Neural cell (in vitro differentiated cells): ENCODE results near the gene SMIM1. TPM values are rescaled to one million over a fixed set of nuclear protein-coding genes. Genes with fewer than 3 reads are reported as not detected.

ENCODE experiments used
- H2AFZ ChIP-seq: fragments of 200-600, 300-800 bp; sonication (generic), shearing (Covaris generic); 2 replicates; pipeline ENCODE4 v1.6.0; 2014; ENCODE audit warnings: low read depth, mild to moderate bottlenecking, antibody characterized with exemption, low read length, moderate library complexity
- H3F3A ChIP-seq: fragments of 200-600 bp; shearing (Covaris generic); 2 replicates; pipeline ENCODE4 v1.6.1; 2016; ENCODE audit warnings: mild to moderate bottlenecking, moderate library complexity, mixed read lengths, antibody characterized with exemption, low read length; ENCODE audit not compliant: insufficient read depth, poor library complexity, severe bottlenecking
- H3K27ac ChIP-seq: fragments of 200-600, 300-800 bp; sonication (generic), shearing (Covaris generic); 2 replicates; pipeline ENCODE4 v1.5.1; 2014; ENCODE audit warnings: mild to moderate bottlenecking, low read length, moderate library complexity
- H3K27me3 ChIP-seq: fragments of 300-800, 200-600 bp; sonication (generic), shearing (Covaris generic); 2 replicates; pipeline ENCODE4 v1.6.0; 2014; ENCODE audit warnings: mild to moderate bottlenecking, low read depth, low read length, moderate library complexity; ENCODE audit not compliant: insufficient read depth
- H3K36me3 ChIP-seq: fragments of 300-800, 200-600 bp; sonication (generic), shearing (Covaris generic); 2 replicates; pipeline ENCODE4 v1.5.1; 2014; ENCODE audit warnings: mild to moderate bottlenecking, antibody characterized with exemption, low read length, moderate library complexity; ENCODE audit not compliant: insufficient read depth
- H3K4me2 ChIP-seq: fragments of 300-800, 200-600 bp; sonication (generic), shearing (Covaris generic); 2 replicates; pipeline ENCODE4 v1.6.0; 2014; ENCODE audit warnings: mild to moderate bottlenecking, low read length
- H3K4me3 ChIP-seq: fragments of 300-800, 200-600 bp; sonication (generic), shearing (Covaris generic); 2 replicates; pipeline ENCODE4 v1.5.1; 2014; ENCODE audit warnings: mild to moderate bottlenecking, low read length, moderate library complexity
- H3K79me2 ChIP-seq: fragments of 200-600 bp; shearing (Covaris generic); replicated peaks from 2 replicates; pipeline ENCODE4 v1.6.0; 2014; ENCODE audit warnings: mild to moderate bottlenecking, low read length, moderate library complexity; ENCODE audit not compliant: insufficient read depth
- H3K9ac ChIP-seq: fragments of 300-800, 200-600 bp; sonication (generic), shearing (Covaris generic); 2 replicates; pipeline ENCODE4 v1.6.1; 2016; ENCODE audit warnings: mild to moderate bottlenecking, low read length, mixed read lengths
- H3K9me2 ChIP-seq: fragments of 200-600 bp; shearing (Covaris generic); 2 replicates; pipeline ENCODE4 v1.6.1; 2016; ENCODE audit warnings: mild to moderate bottlenecking, low read length, mixed read lengths; ENCODE audit not compliant: insufficient read depth
- H3K9me3 ChIP-seq: fragments of 200-600, 300-800 bp; sonication (generic), shearing (Covaris generic); 2 replicates; pipeline ENCODE4 v1.6.1; 2016; ENCODE audit warnings: mild to moderate bottlenecking, mixed run types, low read length, moderate library complexity, mixed read lengths
- H4K20me1 ChIP-seq: fragments of 200-600 bp; shearing (Covaris generic); 2 replicates; pipeline ENCODE4 v1.6.1; 2016; ENCODE audit warnings: mild to moderate bottlenecking, mixed run types; ENCODE audit not compliant: insufficient read depth
- EP300 ChIP-seq: fragments of 450-650 bp; conservative IDR thresholded peaks from 2 replicates; pipeline ENCODE4 v1.6.1; 2014; ENCODE audit warnings: antibody characterized with exemption, mild to moderate bottlenecking, moderate library complexity; ENCODE audit not compliant: poor library complexity, severe bottlenecking
- EZH2 ChIP-seq: fragments of 200-600, 300-800 bp; shearing (Covaris generic), sonication (generic); IDR thresholded peaks from 2 replicates; pipeline ENCODE4 v1.6.1; 2014; ENCODE audit warnings: antibody characterized with exemption, low read length, borderline replicate concordance, mild to moderate bottlenecking; ENCODE audit not compliant: insufficient read depth, poor library complexity, severe bottlenecking
- MXI1 ChIP-seq: fragments of 450-650 bp; conservative IDR thresholded peaks from 2 replicates; pipeline ENCODE4 v1.6.1; 2014; ENCODE audit warnings: antibody characterized with exemption, mild to moderate bottlenecking; ENCODE audit not compliant: poor library complexity, severe bottlenecking
- POLR2AphosphoS5 ChIP-seq: IDR thresholded peaks from 2 replicates; pipeline ENCODE4 v1.6.1; 2012
- RAD21 ChIP-seq: fragments of 450-650 bp; conservative IDR thresholded peaks from 2 replicates; pipeline ENCODE4 v1.6.1; 2014; ENCODE audit warnings: antibody characterized with exemption, mild to moderate bottlenecking, moderate library complexity
- SMC3 ChIP-seq: fragments of 450-650 bp; conservative IDR thresholded peaks from 2 replicates; pipeline ENCODE4 v1.6.1; 2014; ENCODE audit warnings: antibody characterized with exemption, mild to moderate bottlenecking, moderate library complexity; ENCODE audit not compliant: poor library complexity
- TAF1 ChIP-seq: IDR thresholded peaks from 2 replicates; pipeline ENCODE4 v1.6.1; 2012; ENCODE audit warnings: low read depth
- polyA plus RNA-seq: library from polyadenylated mRNA; depleted of rRNA; stranded (reverse); fragments of >200 nt; gene quantifications from 2 replicates; pipeline ENCODE4 v1.2.3, GENCODE V29; 2014
- TF ChIP-seq, protein P1 (sequence below): fragments of 450-650 bp; IDR thresholded peaks from 2 replicates; pipeline ENCODE4 v1.5.1; 2014; ENCODE audit warnings: antibody characterized with exemption, mild to moderate bottlenecking, moderate library complexity; ENCODE audit not compliant: poor library complexity, severe bottlenecking
- TF ChIP-seq, protein P2 (sequence below): IDR thresholded peaks from 2 replicates; pipeline ENCODE4 v1.6.1; 2012; ENCODE audit warnings: borderline replicate concordance

The SMIM1 gene
- polyA plus RNA-seq, 1 donor from 2014 or later, result not detected

DNA sequence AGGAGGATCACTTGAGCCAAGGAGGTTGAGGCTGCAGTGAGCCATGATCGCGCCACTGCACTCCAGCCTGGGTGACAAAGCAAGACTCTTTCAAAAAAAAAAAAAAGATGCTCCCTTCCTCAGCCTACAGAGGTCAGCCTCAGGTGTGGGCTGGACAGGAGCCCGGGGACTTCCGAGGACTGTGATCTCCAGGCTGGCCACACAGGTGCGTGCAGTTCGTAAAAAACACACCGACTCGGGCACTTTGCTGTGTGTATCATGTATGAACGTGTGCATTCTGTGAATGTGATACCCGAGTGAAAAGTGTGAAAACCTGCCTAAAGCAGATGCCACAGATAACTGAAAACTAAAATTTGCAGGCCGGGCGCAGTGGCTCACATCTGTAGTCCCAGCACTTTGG is 28.7 kb upstream of the SMIM1 start:
- H4K20me1 ChIP-seq, result no peaks in the 10 kb centered on the region
- H2AFZ ChIP-seq, result no peak overlapping the region
- no peaks in the 10 kb centered on the region for H3F3A ChIP-seq
- peaks cover 5% of the 10 kb centered on the region for H3K79me2 ChIP-seq
- H3K9me2 ChIP-seq, result no peaks in the 10 kb centered on the region
- H3K36me3 ChIP-seq, result no peaks in the 10 kb centered on the region
- no peak for TF ChIP-seq EZH2
- TF ChIP-seq SMC3, result no peak
- TF ChIP-seq RAD21, result no peak
- TF ChIP-seq POLR2AphosphoS5, result no peak
- no peak for TF ChIP-seq MXI1
- no peak for TF ChIP-seq EP300
- TF ChIP-seq, protein P1, sequence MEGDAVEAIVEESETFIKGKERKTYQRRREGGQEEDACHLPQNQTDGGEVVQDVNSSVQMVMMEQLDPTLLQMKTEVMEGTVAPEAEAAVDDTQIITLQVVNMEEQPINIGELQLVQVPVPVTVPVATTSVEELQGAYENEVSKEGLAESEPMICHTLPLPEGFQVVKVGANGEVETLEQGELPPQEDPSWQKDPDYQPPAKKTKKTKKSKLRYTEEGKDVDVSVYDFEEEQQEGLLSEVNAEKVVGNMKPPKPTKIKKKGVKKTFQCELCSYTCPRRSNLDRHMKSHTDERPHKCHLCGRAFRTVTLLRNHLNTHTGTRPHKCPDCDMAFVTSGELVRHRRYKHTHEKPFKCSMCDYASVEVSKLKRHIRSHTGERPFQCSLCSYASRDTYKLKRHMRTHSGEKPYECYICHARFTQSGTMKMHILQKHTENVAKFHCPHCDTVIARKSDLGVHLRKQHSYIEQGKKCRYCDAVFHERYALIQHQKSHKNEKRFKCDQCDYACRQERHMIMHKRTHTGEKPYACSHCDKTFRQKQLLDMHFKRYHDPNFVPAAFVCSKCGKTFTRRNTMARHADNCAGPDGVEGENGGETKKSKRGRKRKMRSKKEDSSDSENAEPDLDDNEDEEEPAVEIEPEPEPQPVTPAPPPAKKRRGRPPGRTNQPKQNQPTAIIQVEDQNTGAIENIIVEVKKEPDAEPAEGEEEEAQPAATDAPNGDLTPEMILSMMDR, result no peak
- TF ChIP-seq, protein P2, sequence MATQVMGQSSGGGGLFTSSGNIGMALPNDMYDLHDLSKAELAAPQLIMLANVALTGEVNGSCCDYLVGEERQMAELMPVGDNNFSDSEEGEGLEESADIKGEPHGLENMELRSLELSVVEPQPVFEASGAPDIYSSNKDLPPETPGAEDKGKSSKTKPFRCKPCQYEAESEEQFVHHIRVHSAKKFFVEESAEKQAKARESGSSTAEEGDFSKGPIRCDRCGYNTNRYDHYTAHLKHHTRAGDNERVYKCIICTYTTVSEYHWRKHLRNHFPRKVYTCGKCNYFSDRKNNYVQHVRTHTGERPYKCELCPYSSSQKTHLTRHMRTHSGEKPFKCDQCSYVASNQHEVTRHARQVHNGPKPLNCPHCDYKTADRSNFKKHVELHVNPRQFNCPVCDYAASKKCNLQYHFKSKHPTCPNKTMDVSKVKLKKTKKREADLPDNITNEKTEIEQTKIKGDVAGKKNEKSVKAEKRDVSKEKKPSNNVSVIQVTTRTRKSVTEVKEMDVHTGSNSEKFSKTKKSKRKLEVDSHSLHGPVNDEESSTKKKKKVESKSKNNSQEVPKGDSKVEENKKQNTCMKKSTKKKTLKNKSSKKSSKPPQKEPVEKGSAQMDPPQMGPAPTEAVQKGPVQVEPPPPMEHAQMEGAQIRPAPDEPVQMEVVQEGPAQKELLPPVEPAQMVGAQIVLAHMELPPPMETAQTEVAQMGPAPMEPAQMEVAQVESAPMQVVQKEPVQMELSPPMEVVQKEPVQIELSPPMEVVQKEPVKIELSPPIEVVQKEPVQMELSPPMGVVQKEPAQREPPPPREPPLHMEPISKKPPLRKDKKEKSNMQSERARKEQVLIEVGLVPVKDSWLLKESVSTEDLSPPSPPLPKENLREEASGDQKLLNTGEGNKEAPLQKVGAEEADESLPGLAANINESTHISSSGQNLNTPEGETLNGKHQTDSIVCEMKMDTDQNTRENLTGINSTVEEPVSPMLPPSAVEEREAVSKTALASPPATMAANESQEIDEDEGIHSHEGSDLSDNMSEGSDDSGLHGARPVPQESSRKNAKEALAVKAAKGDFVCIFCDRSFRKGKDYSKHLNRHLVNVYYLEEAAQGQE, result no peak
- no peak for TF ChIP-seq TAF1
- H3K9ac ChIP-seq, result no peak overlapping the region
- H3K27me3 ChIP-seq, result no peaks in the 10 kb centered on the region
- H3K4me3 ChIP-seq, result no peak overlapping the region
- H3K9me3 ChIP-seq, result no peaks in the 10 kb centered on the region
- no peak overlapping the region for H3K4me2 ChIP-seq
- H3K27ac ChIP-seq, result no peak overlapping the region

DNA sequence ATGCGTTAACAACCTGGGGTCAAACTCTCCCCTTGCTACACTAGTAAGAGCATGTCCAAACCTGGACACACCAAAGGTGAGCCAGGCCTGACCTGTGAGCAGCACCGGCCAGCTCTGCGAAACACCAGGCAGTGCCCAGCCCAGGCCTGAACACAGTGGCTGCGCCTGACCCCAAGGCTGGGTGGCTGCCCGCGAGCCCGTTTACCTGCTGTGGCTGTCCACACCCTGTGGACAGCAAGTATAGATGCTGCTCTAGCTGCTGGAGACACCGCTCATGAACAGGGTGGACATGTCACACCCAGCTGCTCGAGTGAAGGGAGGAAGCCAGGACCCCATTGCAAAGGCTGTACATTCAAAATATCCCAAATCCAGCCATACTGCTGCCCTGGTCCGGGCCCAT is 27.9 kb upstream of the SMIM1 start:
- no peaks in the 10 kb centered on the region for H3K36me3 ChIP-seq
- H3K4me2 ChIP-seq, result no peak overlapping the region

More for the DNA sequence above, 27.9 kb upstream of the SMIM1 start:
- TF ChIP-seq SMC3, result no peak
- TF ChIP-seq, protein P2, result no peak
- TF ChIP-seq RAD21, result no peak
- TF ChIP-seq MXI1, result no peak
- TF ChIP-seq EZH2, result no peak
- no peak for TF ChIP-seq EP300
- TF ChIP-seq POLR2AphosphoS5, result no peak
- TF ChIP-seq TAF1, result no peak
- TF ChIP-seq, protein P1, result no peak
- H3K9me3 ChIP-seq, result no peaks in the 10 kb centered on the region
- no peaks in the 10 kb centered on the region for H3K27me3 ChIP-seq
- no peaks in the 10 kb centered on the region for H3K9me2 ChIP-seq
- no peak overlapping the region for H3K27ac ChIP-seq
- no peak overlapping the region for H3K9ac ChIP-seq
- H3K4me3 ChIP-seq, result peak overlapping the region; percentile 91
- H2AFZ ChIP-seq, result no peak overlapping the region
- peaks cover 5% of the 10 kb centered on the region for H3K79me2 ChIP-seq
- H3F3A ChIP-seq, result no peaks in the 10 kb centered on the region
- H4K20me1 ChIP-seq, result no peaks in the 10 kb centered on the region
